ENCODE measurements around the gene LRCOL1.

LRCOL1 gene

GRCh38 chr12:132619071-132619385 is 8.6 kb upstream of the LRCOL1 start:
- DNase-seq (ENCODE audit: low read depth): no peak

GRCh38 chr12:132618683-132619043 is 8.3 kb upstream of the LRCOL1 start, which contains the start of gene P2RX2:
P2RX2 (plus strand) TSS chr12:132618776; CDS start chr12:132618817, 41 bp downstream.
- no peak for DNase-seq (ENCODE audit: low read depth)

- DNase-seq (ENCODE audit: low read depth): no peak
Observed at GRCh38 chr12:132617822-132618682, 7.7 kb upstream of the LRCOL1 start.

- no peak for DNase-seq (ENCODE audit: low read depth)
Observed at GRCh38 chr12:132617135-132617701, 6.8 kb upstream of the LRCOL1 start.

GRCh38 chr12:132615579-132616038 is 5.2 kb upstream of the LRCOL1 start:
- no peak for DNase-seq (ENCODE audit: low read depth)

GRCh38 chr12:132614861-132615578 is 4.6 kb upstream of the LRCOL1 start:
- DNase-seq (ENCODE audit: low read depth): peak; percentile 57

- DNase-seq (ENCODE audit: low read depth): no peak
Observed at GRCh38 chr12:132614029-132614428, 3.6 kb upstream of the LRCOL1 start.

GRCh38 chr12:132611620-132612019 is 1.2 kb upstream of the LRCOL1 start:
- DNase-seq (ENCODE audit: low read depth): no peak

GRCh38 chr12:132610866-132611602 is 652 bp upstream of the LRCOL1 start:
- DNase-seq (ENCODE audit: low read depth): no peak

- DNase-seq (ENCODE audit: low read depth): no peak
Observed at GRCh38 chr12:132608231-132609171, 1.9 kb downstream of the LRCOL1 start.

- no peak for DNase-seq (ENCODE audit: low read depth)
Observed at GRCh38 chr12:132606927-132607326, 3.5 kb downstream of the LRCOL1 start.

GRCh38 chr12:132606466-132606865 is 3.9 kb downstream of the LRCOL1 start:
- no peak for DNase-seq (ENCODE audit: low read depth)

- DNase-seq (ENCODE audit: low read depth): no peak
Observed at GRCh38 chr12:132605892-132606291, 4.5 kb downstream of the LRCOL1 start.

GRCh38 chr12:132604668-132605441 is 5.5 kb downstream of the LRCOL1 start:
- DNase-seq (ENCODE audit: low read depth): no peak

GRCh38 chr12:132604151-132604618 is 6.2 kb downstream of the LRCOL1 start:
- no peak for DNase-seq (ENCODE audit: low read depth)

GRCh38 chr12:132603240-132604150 is 6.9 kb downstream of the LRCOL1 start:
- DNase-seq (ENCODE audit: low read depth): no peak

GRCh38 chr12:132602572-132603239 is 7.7 kb downstream of the LRCOL1 start:
- no peak for DNase-seq (ENCODE audit: low read depth)

- DNase-seq (ENCODE audit: low read depth): no peak
Observed at GRCh38 chr12:132601171-132601883, 9.1 kb downstream of the LRCOL1 start.
